ENCODE measurements around the gene DNAJB7.

GRCh38 chr22:40875111-40875510, 13.2 kb upstream of the DNAJB7 start:
- TF ChIP-seq CTCF (conservative IDR thresholded peaks at IDR 0.05; ENCODE audit: low read length) = no peak
- TF ChIP-seq EZH2phosphoT487 (IDR thresholded peaks at IDR 0.05; ENCODE audit: borderline replicate concordance) = no peak

All from Loucy (cell line).